Measurements from ENCODE around the gene UQCRC2.
A peak's percentile ranks its signal among the peaks of the same experiment; 100 is the strongest.

Gene UQCRC2

DNA sequence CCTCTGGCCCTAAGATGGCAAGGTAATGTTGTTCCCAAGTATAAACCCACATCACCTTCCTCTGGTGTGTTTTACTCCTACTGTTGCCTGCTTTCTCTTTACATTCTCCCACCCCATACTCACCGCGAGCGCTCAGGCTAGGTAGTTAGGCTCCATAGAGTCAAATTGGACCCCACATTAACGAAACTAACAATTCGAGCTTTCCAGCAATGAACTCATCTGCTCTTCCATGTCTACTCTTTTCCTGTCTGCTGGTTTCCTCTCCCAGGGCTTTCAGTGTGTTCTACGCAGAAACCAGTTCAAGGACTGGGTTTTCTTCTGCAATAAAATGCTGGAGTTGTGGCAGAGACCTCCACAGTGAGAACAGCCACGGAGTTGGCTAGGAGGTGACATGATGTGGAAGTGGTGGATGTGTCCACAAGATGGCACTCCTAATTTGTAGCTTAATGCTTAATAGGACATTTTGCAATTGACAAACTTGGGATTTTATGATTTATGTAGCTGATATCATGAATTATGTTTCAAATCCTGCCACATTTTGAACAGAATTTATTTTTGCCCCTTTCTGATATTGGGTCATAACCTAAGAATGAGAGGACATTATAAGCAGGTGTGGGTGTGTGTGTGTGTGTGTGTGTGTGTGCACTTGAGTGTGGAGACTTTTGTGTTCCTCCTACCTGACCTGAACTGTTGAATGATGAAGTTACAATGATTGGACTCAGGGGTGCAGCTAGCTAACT is 2.2 kb upstream of the UQCRC2 start:
- Histone ChIP-seq H3K4me3 (ENCODE audit: low read length in 2 of 2) (no peak overlapping the region), H3K9ac (ENCODE audit: low read length in 2 of 2) (no peak overlapping the region), H3K27ac (ENCODE audit: low read length) (no peak overlapping the region), H3K4me1 (ENCODE audit: control insufficient read depth, insufficient read depth, low read length) (peaks cover 33% of the 10 kb centered on the region), H3K27me3 (ENCODE audit: control insufficient read depth in 1 of 2, insufficient read depth in 2 of 2, low read length in 2 of 2) (no peaks in the 10 kb centered on the region), H3K9me3 (ENCODE audit: control insufficient read depth in 2 of 2, low read length in 2 of 2) (no peaks in the 10 kb centered on the region), H3K36me3 (ENCODE audit: control insufficient read depth in 2 of 2, insufficient read depth in 2 of 2, low read length in 2 of 2) (no peaks in the 10 kb centered on the region)

- Histone ChIP-seq H3K27ac (ENCODE audit: low read length) (peak overlapping the region; percentile 94), H3K9ac (ENCODE audit: low read length in 2 of 2) (peak overlapping the region; percentile 99), H3K27me3 (ENCODE audit: control insufficient read depth in 1 of 2, insufficient read depth in 2 of 2, low read length in 2 of 2) (no peaks in the 10 kb centered on the region), H3K4me1 (ENCODE audit: control insufficient read depth, insufficient read depth, low read length) (peaks cover 33% of the 10 kb centered on the region), H3K4me3 (ENCODE audit: low read length in 2 of 2) (peak overlapping the region; percentile 98 to 99), H3K36me3 (ENCODE audit: control insufficient read depth in 2 of 2, insufficient read depth in 2 of 2, low read length in 2 of 2) (peaks cover 1 to 9% of the 10 kb centered on the region in 2 donors), H3K9me3 (ENCODE audit: control insufficient read depth in 2 of 2, low read length in 2 of 2) (no peaks in the 10 kb centered on the region)
Measured at GRCh38 chr16:21952040-21952792, 945 bp upstream of the UQCRC2 start.

DNA sequence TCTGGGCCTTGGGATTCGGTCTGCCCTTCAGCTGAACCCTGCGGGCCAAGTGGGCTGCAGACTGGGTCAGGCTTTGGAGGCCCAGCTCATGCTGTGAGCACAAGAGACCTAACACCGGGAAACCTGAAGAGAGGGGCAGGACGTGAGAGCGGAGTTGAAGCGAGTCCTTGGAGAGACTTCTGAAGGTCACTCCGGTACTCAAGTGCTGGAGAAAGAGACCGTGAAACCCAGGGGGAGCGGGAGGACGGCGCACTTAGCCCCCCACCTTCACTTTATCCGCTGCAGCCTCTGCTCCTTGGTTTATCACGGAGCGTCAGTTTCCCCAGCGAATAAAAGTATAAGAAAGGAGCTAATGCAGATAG is 361 bp downstream of the UQCRC2 start:
- Histone ChIP-seq H3K27ac (ENCODE audit: low read length) (peak overlapping the region; percentile 94), H3K4me3 (ENCODE audit: low read length in 2 of 2) (peak overlapping the region; percentile 98 to 99), H3K9me3 (ENCODE audit: control insufficient read depth in 2 of 2, low read length in 2 of 2) (no peaks in the 10 kb centered on the region), H3K36me3 (ENCODE audit: control insufficient read depth in 2 of 2, insufficient read depth in 2 of 2, low read length in 2 of 2) (peaks cover 8 to 19% of the 10 kb centered on the region in 2 donors), H3K4me1 (ENCODE audit: control insufficient read depth, insufficient read depth, low read length) (peaks cover 33% of the 10 kb centered on the region), H3K9ac (ENCODE audit: low read length in 2 of 2) (peak overlapping the region; percentile 99), H3K27me3 (ENCODE audit: control insufficient read depth in 1 of 2, insufficient read depth in 2 of 2, low read length in 2 of 2) (no peaks in the 10 kb centered on the region)

DNA sequence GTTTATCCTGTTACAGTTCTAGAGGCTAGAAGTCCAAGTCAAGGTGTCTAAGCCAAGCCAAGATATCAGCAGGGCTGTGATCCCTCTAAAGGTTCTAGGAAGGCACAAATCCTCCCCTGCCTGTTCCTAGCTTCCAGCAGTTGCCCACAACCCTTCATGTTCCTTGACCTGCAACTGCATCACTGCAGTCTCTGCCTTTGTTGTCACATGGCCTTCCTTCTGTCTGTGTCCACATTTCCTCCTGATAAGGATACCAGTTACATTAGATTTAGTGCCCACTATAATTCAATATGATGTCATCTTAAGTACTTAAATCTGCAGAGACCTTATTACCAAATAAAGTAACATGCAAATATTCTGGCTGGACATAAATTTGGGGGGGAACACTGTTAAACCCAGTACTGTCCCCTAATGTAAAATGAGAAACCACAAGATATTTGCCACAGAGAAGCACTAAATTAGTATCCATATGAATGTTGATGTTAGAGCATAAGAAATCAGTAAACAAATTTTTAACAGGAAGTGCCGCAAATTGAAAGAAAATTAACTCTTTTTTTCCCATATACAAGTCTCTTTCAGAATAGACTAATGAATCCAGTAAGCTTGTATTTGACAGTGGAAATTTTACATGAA is 4.7 kb downstream of the UQCRC2 start:
- Histone ChIP-seq H3K4me1 (ENCODE audit: control insufficient read depth, insufficient read depth, low read length) (peaks cover 16% of the 10 kb centered on the region), H3K4me3 (ENCODE audit: low read length in 2 of 2) (no peak overlapping the region), H3K36me3 (ENCODE audit: control insufficient read depth in 2 of 2, insufficient read depth in 2 of 2, low read length in 2 of 2) (peaks cover 41 to 50% of the 10 kb centered on the region in 2 donors), H3K9ac (ENCODE audit: low read length in 2 of 2) (no peak overlapping the region), H3K9me3 (ENCODE audit: control insufficient read depth in 2 of 2, low read length in 2 of 2) (no peaks in the 10 kb centered on the region), H3K27me3 (ENCODE audit: control insufficient read depth in 1 of 2, insufficient read depth in 2 of 2, low read length in 2 of 2) (no peaks in the 10 kb centered on the region), H3K27ac (ENCODE audit: low read length) (no peak overlapping the region)

DNA sequence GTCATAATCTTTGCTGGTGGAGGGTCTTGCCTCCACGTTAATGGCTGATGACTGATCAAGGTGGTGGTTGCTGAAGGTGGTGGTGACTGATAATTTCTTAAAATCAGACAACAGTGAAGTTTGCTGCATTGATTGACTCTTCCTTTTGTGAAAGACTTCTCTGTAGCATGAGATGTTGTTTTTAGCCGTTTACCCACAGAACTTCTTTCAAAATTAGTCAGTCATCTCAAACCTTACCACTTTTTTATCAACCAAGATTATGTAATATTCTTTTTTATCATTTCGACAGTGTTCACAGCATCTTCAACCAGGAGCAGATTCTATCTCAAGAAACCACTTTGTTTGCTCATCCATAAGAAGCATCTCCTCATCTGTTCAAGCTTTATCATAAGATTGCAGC is 5.9 kb downstream of the UQCRC2 start:
- H3K36me3 ChIP-seq (ENCODE audit: control insufficient read depth in 2 of 2, insufficient read depth in 2 of 2, low read length in 2 of 2), result peaks cover 44 to 53% of the 10 kb centered on the region in 2 donors
- no peak overlapping the region for H3K27ac ChIP-seq (ENCODE audit: low read length)
- no peak overlapping the region for H3K4me3 ChIP-seq (ENCODE audit: low read length in 2 of 2)
- no peaks in the 10 kb centered on the region for H3K27me3 ChIP-seq (ENCODE audit: control insufficient read depth in 1 of 2, insufficient read depth in 2 of 2, low read length in 2 of 2)
- no peaks in the 10 kb centered on the region for H3K9me3 ChIP-seq (ENCODE audit: control insufficient read depth in 2 of 2, low read length in 2 of 2)
- H3K4me1 ChIP-seq (ENCODE audit: control insufficient read depth, insufficient read depth, low read length), result peaks cover 14% of the 10 kb centered on the region
- no peak overlapping the region for H3K9ac ChIP-seq (ENCODE audit: low read length in 2 of 2)

DNA sequence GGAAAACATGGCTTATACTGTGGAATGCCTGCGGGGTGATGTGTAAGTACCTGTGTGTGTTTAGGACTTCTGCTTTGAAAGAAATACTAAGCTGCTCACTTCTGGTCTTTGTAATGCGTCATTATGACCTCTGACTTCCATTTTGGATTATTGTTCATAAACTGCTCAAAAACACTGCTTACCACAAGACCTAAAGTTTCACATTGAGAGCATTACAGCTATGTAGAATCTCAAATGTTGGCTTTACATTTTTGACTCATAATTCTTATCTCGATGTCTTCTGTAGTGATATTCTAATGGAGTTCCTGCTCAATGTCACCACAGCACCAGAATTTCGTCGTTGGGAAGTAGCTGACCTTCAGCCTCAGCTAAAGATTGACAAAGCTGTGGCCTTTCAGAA is 9.3 kb downstream of the UQCRC2 start:
- no peaks in the 10 kb centered on the region for H3K9me3 ChIP-seq (ENCODE audit: control insufficient read depth in 2 of 2, low read length in 2 of 2)
- no peaks in the 10 kb centered on the region for H3K27me3 ChIP-seq (ENCODE audit: control insufficient read depth in 1 of 2, insufficient read depth in 2 of 2, low read length in 2 of 2)
- no peaks in the 10 kb centered on the region for H3K4me1 ChIP-seq (ENCODE audit: control insufficient read depth, insufficient read depth, low read length)
- H3K36me3 ChIP-seq (ENCODE audit: control insufficient read depth in 2 of 2, insufficient read depth in 2 of 2, low read length in 2 of 2), result peaks cover 66 to 72% of the 10 kb centered on the region in 2 donors
- H3K9ac ChIP-seq (ENCODE audit: low read length in 2 of 2), result no peak overlapping the region
- no peak overlapping the region for H3K4me3 ChIP-seq (ENCODE audit: low read length in 2 of 2)
- H3K27ac ChIP-seq (ENCODE audit: low read length), result no peak overlapping the region

DNA sequence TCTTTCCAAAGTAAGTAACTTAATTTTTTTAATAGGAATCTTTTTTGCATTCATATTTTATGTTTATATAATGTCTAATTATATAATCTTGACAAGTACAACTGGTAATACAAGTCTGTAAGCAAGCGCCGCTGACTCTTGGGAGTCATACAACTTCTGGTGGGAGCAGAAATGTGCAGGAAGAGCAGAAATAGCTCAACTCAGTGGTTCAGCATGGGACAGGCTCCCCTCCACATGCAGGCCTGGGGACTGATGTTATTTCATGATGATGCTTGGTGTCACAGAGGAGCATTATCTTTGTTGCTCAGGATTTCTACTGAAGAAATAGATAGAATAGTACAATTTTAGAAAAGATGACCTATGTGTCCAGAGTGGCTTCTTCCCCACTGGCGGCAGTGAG is 10.7 kb downstream of the UQCRC2 start:
- Histone ChIP-seq H3K27ac (ENCODE audit: low read length) (no peak overlapping the region), H3K4me1 (ENCODE audit: control insufficient read depth, insufficient read depth, low read length) (no peaks in the 10 kb centered on the region), H3K9ac (ENCODE audit: low read length in 2 of 2) (no peak overlapping the region), H3K36me3 (ENCODE audit: control insufficient read depth in 2 of 2, insufficient read depth in 2 of 2, low read length in 2 of 2) (peaks cover 63 to 75% of the 10 kb centered on the region in 2 donors), H3K27me3 (ENCODE audit: control insufficient read depth in 1 of 2, insufficient read depth in 2 of 2, low read length in 2 of 2) (no peaks in the 10 kb centered on the region), H3K4me3 (ENCODE audit: low read length in 2 of 2) (no peak overlapping the region), H3K9me3 (ENCODE audit: control insufficient read depth in 2 of 2, low read length in 2 of 2) (no peaks in the 10 kb centered on the region)

- Histone ChIP-seq H3K27ac (ENCODE audit: low read length) (no peak overlapping the region), H3K36me3 (ENCODE audit: control insufficient read depth in 2 of 2, insufficient read depth in 2 of 2, low read length in 2 of 2) (peaks cover 58 to 76% of the 10 kb centered on the region in 2 donors), H3K9ac (ENCODE audit: low read length in 2 of 2) (no peak overlapping the region), H3K9me3 (ENCODE audit: control insufficient read depth in 2 of 2, low read length in 2 of 2) (no peaks in the 10 kb centered on the region), H3K4me1 (ENCODE audit: control insufficient read depth, insufficient read depth, low read length) (no peaks in the 10 kb centered on the region), H3K27me3 (ENCODE audit: control insufficient read depth in 1 of 2, insufficient read depth in 2 of 2, low read length in 2 of 2) (no peaks in the 10 kb centered on the region), H3K4me3 (ENCODE audit: low read length in 2 of 2) (no peak overlapping the region)
Measured at GRCh38 chr16:21964353-21964752, 11.2 kb downstream of the UQCRC2 start.

- Histone ChIP-seq H3K27me3 (ENCODE audit: control insufficient read depth in 1 of 2, insufficient read depth in 2 of 2, low read length in 2 of 2) (no peaks in the 10 kb centered on the region), H3K27ac (ENCODE audit: low read length) (no peak overlapping the region), H3K9me3 (ENCODE audit: control insufficient read depth in 2 of 2, low read length in 2 of 2) (no peaks in the 10 kb centered on the region), H3K9ac (ENCODE audit: low read length in 2 of 2) (no peak overlapping the region), H3K4me3 (ENCODE audit: low read length in 2 of 2) (no peak overlapping the region), H3K36me3 (ENCODE audit: control insufficient read depth in 2 of 2, insufficient read depth in 2 of 2, low read length in 2 of 2) (peaks cover 66 to 88% of the 10 kb centered on the region in 2 donors), H3K4me1 (ENCODE audit: control insufficient read depth, insufficient read depth, low read length) (no peaks in the 10 kb centered on the region)
Measured at GRCh38 chr16:21971856-21972255, 18.7 kb downstream of the UQCRC2 start.

DNA sequence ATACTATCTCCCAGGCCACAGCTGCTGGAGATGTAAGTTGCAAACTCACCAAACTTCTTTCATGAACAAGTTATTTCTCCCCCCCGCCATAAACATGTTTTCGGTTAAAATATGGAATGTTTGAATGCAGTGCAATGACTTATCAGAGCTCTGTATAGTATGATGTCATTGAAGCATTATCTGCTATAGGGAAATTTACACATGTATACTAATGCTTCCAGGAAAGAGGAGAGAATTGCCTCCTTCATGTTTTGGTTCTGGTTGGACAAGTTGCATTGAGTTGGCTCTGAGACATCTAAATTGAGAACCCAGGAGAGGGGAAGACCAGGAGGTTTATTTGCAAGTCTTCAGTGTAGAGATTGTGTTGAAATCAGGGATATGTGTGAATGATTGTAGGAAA is 20.8 kb downstream of the UQCRC2 start:
- Histone ChIP-seq H3K36me3 (ENCODE audit: control insufficient read depth in 2 of 2, insufficient read depth in 2 of 2, low read length in 2 of 2) (peaks cover 69 to 87% of the 10 kb centered on the region in 2 donors), H3K4me3 (ENCODE audit: low read length in 2 of 2) (no peak overlapping the region), H3K27ac (ENCODE audit: low read length) (no peak overlapping the region), H3K9me3 (ENCODE audit: control insufficient read depth in 2 of 2, low read length in 2 of 2) (no peaks in the 10 kb centered on the region), H3K4me1 (ENCODE audit: control insufficient read depth, insufficient read depth, low read length) (no peaks in the 10 kb centered on the region), H3K27me3 (ENCODE audit: control insufficient read depth in 1 of 2, insufficient read depth in 2 of 2, low read length in 2 of 2) (no peaks in the 10 kb centered on the region), H3K9ac (ENCODE audit: low read length in 2 of 2) (no peak overlapping the region)
